SK-N-MC (cell line): ENCODE results near the gene RAB15.

ENCODE experiments used
- DNase-seq: peaks from one replicate; pipeline ENCODE4 v3.0.0-alpha.2; 2011; ENCODE audit warnings: low read depth, low spot score
- H3K27ac ChIP-seq: fragments of 200-600 bp; sonication (generic); 2 replicates; pipeline ENCODE4 v1.5.1; 2016; ENCODE audit warnings: mixed run types
- H3K36me3 ChIP-seq: fragments of 200-600 bp; sonication (generic); 2 replicates; pipeline ENCODE4 v1.6.1; 2017; ENCODE audit warnings: antibody characterized with exemption, low read length, mixed read lengths; ENCODE audit not compliant: insufficient read depth
- H3K4me3 ChIP-seq: fragments of 200-600 bp; sonication (generic); 2 replicates; pipeline ENCODE4 v1.5.1; 2016
- H3K9ac ChIP-seq: fragments of 200-600 bp; sonication (generic); 2 replicates; pipeline ENCODE4 v1.8.0; 2017; ENCODE audit warnings: mixed run types, mixed read lengths; ENCODE audit not compliant: insufficient read length
- H3K9me3 ChIP-seq: fragments of 200-600 bp; sonication (generic); 2 replicates; pipeline ENCODE4 v1.6.1; 2017; ENCODE audit warnings: low read depth, mild to moderate bottlenecking, antibody characterized with exemption, low read length, moderate library complexity, mixed read lengths
- EZH2 ChIP-seq: fragments of 200-600 bp; sonication (generic); IDR thresholded peaks from one replicate; pipeline ENCODE4 v1.6.1; 2017; ENCODE audit warnings: antibody characterized with exemption
- FOXP2 ChIP-seq: optimal IDR thresholded peaks from 2 replicates; pipeline ENCODE3; 2011; ENCODE audit warnings: mild to moderate bottlenecking, moderate library complexity; ENCODE audit not compliant: insufficient read depth; ENCODE audit errors: extremely low read length, control extremely low read depth
- POLR2AphosphoS5 ChIP-seq: IDR thresholded peaks from 2 replicates; pipeline ENCODE4 v1.6.1; 2012; ENCODE audit warnings: mild to moderate bottlenecking, low read depth, low read length, borderline replicate concordance

RAB15 gene

GRCh38 chr14:64910847-64911495, 61.2 kb downstream of the RAB15 start:
- Histone ChIP-seq H3K27ac (no peak overlapping the region), H3K9me3 (no peaks in the 10 kb centered on the region), H3K4me3 (no peak overlapping the region), H3K9ac (no peak overlapping the region), H3K36me3 (no peaks in the 10 kb centered on the region)
- no peak for DNase-seq
- no peak for TF ChIP-seq EZH2
- no peak for TF ChIP-seq FOXP2

GRCh38 chr14:64906022-64906421, 66.1 kb downstream of the RAB15 start:
- H3K27ac ChIP-seq = no peak overlapping the region
- TF ChIP-seq FOXP2 = no peak
- TF ChIP-seq EZH2 = no peak
- peak; percentile 19; the same call in 1 of the 2 replicates for TF ChIP-seq POLR2AphosphoS5
- no peaks in the 10 kb centered on the region for H3K36me3 ChIP-seq
- peak overlapping the region; percentile 9; the same call in 1 of the 2 replicates for H3K4me3 ChIP-seq
- no peaks in the 10 kb centered on the region for H3K9me3 ChIP-seq
- DNase-seq = peak; percentile 59
- H3K9ac ChIP-seq = no peak overlapping the region

- TF ChIP-seq EZH2 (no peak), FOXP2 (no peak), POLR2AphosphoS5 (no peak)
- H3K4me3 ChIP-seq = no peak overlapping the region
- no peak for DNase-seq
- no peaks in the 10 kb centered on the region for H3K9me3 ChIP-seq
- no peaks in the 10 kb centered on the region for H3K36me3 ChIP-seq
- H3K9ac ChIP-seq = no peak overlapping the region
- H3K27ac ChIP-seq = no peak overlapping the region
Observed at GRCh38 chr14:64899958-64900357, 72.2 kb downstream of the RAB15 start.
